CD14-positive monocyte (primary cell): ENCODE measurements around the gene CNOT6. TPM values are rescaled to one million over a fixed set of nuclear protein-coding genes. Genes with fewer than 3 reads are reported as not detected.
"Not testable (repeated sequence)": the region's sequence is repeated elsewhere in the genome, so short reads cannot be mapped to it uniquely, and the experiment has no call there.

Source experiments
- DNase-seq, 3 donors: peaks; one replicate each; pipeline ENCODE4 v3.0.0-alpha.2; 2011 to 2022
- H2AFZ ChIP-seq: 2 replicates; pipeline ENCODE4 v1.6.0; 2012; ENCODE audit warnings: mild to moderate bottlenecking, low read depth, low read length, inconsistent platforms; ENCODE audit not compliant: insufficient read depth, poor library complexity, severe bottlenecking
- H3K27ac ChIP-seq, 2 donors: 1 replicate in 1 of 2; 2 replicates in 1 of 2; pipeline ENCODE4 v1.5.1; 2012 to 2013; ENCODE audit warnings: low read length in 2 of 2, control low read depth in 1 of 2, inconsistent platforms in 1 of 2, low read depth in 1 of 2, mild to moderate bottlenecking in 1 of 2
- H3K27me3 ChIP-seq, 2 donors: one replicate each; pipeline versions ENCODE4 v1.6.0 to v1.6.1; 2011 to 2013; ENCODE audit warnings: low read length in 2 of 2; ENCODE audit not compliant: control insufficient read depth in 2 of 2, insufficient read depth in 2 of 2
- H3K36me3 ChIP-seq, 2 donors: replicated peaks in 1 of 2; 1 replicate in 1 of 2; 2 replicates in 1 of 2; pipeline versions ENCODE4 v1.5.1 to v1.6.1; 2012 to 2013; ENCODE audit warnings: low read length in 2 of 2, control low read depth in 1 of 2, inconsistent platforms in 1 of 2, mild to moderate bottlenecking in 1 of 2; ENCODE audit not compliant: insufficient read depth in 2 of 2, control insufficient read depth in 1 of 2
- H3K4me1 ChIP-seq, 2 donors: 1 replicate in 1 of 2; 2 replicates in 1 of 2; pipeline versions ENCODE4 v1.5.1 to v1.6.1; 2012 to 2013; ENCODE audit warnings: low read length in 2 of 2, control low read depth in 1 of 2, inconsistent platforms in 1 of 2, mild to moderate bottlenecking in 1 of 2, moderate library complexity in 1 of 2; ENCODE audit not compliant: insufficient read depth in 2 of 2, control insufficient read depth in 1 of 2
- H3K4me2 ChIP-seq: replicated peaks from 2 replicates; pipeline ENCODE3; 2012; ENCODE audit warnings: low read length, moderate library complexity, mild to moderate bottlenecking; ENCODE audit not compliant: poor library complexity, severe bottlenecking; ENCODE audit errors: extremely low read depth
- H3K4me3 ChIP-seq, 3 experiments: fragments of 200-600 bp in 1 of 3; sonication (generic) in 1 of 3; replicated peaks in 1 of 3; 1 replicate in 2 of 3; 2 replicates in 1 of 3; pipeline ENCODE4 v1.5.1; 2011 to 2013; ENCODE audit warnings: low read length in 3 of 3, mild to moderate bottlenecking in 3 of 3, control low read depth in 2 of 3, low read depth in 2 of 3, inconsistent platforms in 1 of 3, moderate library complexity in 1 of 3
- H3K79me2 ChIP-seq: 2 replicates; pipeline ENCODE4 v1.6.0; 2012; ENCODE audit warnings: mild to moderate bottlenecking, control low read depth, inconsistent platforms, low read length, moderate library complexity; ENCODE audit not compliant: insufficient read depth
- H3K9ac ChIP-seq: 2 replicates; pipeline ENCODE4 v1.6.0; 2017; ENCODE audit warnings: low read length, mild to moderate bottlenecking; ENCODE audit not compliant: insufficient read depth, poor library complexity, severe bottlenecking
- H3K9me3 ChIP-seq, 2 donors: replicated peaks in 1 of 2; 1 replicate in 1 of 2; 2 replicates in 1 of 2; pipeline versions ENCODE4 v1.5.1 to v1.6.1; 2012 to 2013; ENCODE audit warnings: low read length in 2 of 2, control low read depth in 1 of 2; ENCODE audit not compliant: control insufficient read depth in 1 of 2, insufficient read depth in 1 of 2
- H4K20me1 ChIP-seq: 2 replicates; pipeline ENCODE4 v1.6.0; 2012; ENCODE audit warnings: mild to moderate bottlenecking, low read length, control low read depth, moderate library complexity; ENCODE audit not compliant: insufficient read depth
- H3K27ac Mint-ChIP-seq, 7 donors: one replicate each; pipeline ENCODE4 v1.8.0; 2020; ENCODE audit warnings: mild to moderate bottlenecking in 7 of 7, mixed read lengths in 7 of 7, moderate library complexity in 6 of 7, inconsistent platforms in 2 of 7
- H3K27me3 Mint-ChIP-seq, 3 donors: one replicate each; pipeline ENCODE4 v1.8.0; 2021 to 2022; ENCODE audit warnings: low read depth in 3 of 3, mild to moderate bottlenecking in 3 of 3, mixed read lengths in 3 of 3, moderate library complexity in 3 of 3, inconsistent platforms in 1 of 3
- H3K36me3 Mint-ChIP-seq, 2 donors: one replicate each; pipeline ENCODE4 v1.8.0; 2020; ENCODE audit warnings: mixed read lengths in 2 of 2, inconsistent platforms in 1 of 2, mild to moderate bottlenecking in 1 of 2
- H3K4me1 Mint-ChIP-seq: one replicate; pipeline ENCODE4 v1.8.0; 2020; ENCODE audit warnings: mild to moderate bottlenecking, mixed read lengths
- H3K4me3 Mint-ChIP-seq, 2 donors: one replicate each; pipeline ENCODE4 v1.8.0; 2020; ENCODE audit warnings: mild to moderate bottlenecking in 2 of 2, mixed read lengths in 2 of 2, moderate library complexity in 1 of 2
- H3K9me3 Mint-ChIP-seq, 7 donors: one replicate each; pipeline ENCODE4 v1.8.0; 2020 to 2022; ENCODE audit warnings: mixed read lengths in 7 of 7, mild to moderate bottlenecking in 6 of 7, moderate library complexity in 6 of 7, inconsistent platforms in 2 of 7
- WGBS: methylation state at CpG from one replicate; pipeline ENCODE4 v1.1.5; 2013; ENCODE audit warnings: missing lambda C conversion rate; ENCODE audit not compliant: insufficient coverage; 5-methylcytosine and 5-hydroxymethylcytosine counted together
- intact Hi-C, 2 donors: fragments of 100-400 bp; cut with micrococcal nuclease; formaldehyde crosslinking; loops; one replicate each; pipeline versions ENCODE4 v1.15.0 to v1.15.1; 2023
- polyA plus RNA-seq, 3 donors: library from polyadenylated mRNA; depleted of rRNA in 1 of 3; unstranded in 2 of 3; stranded (reverse) in 1 of 3; fragments of 300-500 nt in 2 of 3; fragments of >200 nt in 1 of 3; fragmentation: Illumina TruSeq in 2 of 3; gene quantifications; 1 replicate in 2 of 3; 2 replicates in 1 of 3; pipeline ENCODE4 v1.2.3, GENCODE V29; 2012 to 2021
- TF ChIP-seq, protein P1 (sequence below): fragments of 200-600 bp; IDR thresholded peaks from one replicate; pipeline ENCODE4 v1.8.0; 2022; ENCODE audit warnings: antibody characterized with exemption, mild to moderate bottlenecking

CNOT6 gene
- polyA plus RNA-seq, 3 donors: 4.8 to 9.5 (median 7.7) TPM

DNA sequence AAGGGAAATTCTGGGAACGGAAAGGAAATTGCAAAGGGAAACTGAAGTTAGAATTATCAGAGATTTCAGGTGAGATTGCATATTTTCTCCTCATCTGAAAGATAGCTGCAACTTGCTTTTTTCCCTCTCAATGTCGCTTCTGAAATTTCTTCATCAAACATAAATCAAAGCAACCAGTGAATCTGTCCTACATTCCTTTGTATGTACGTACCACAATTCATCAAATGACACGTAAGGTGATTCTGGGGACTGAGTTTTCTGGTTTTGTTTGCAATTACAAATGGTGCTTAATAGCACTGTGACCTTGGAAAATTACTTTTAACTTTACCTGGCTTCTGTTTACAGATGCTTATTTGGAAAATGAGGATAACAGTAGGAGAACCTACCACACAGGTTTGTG lies 21.9 kb upstream of the CNOT6 start:
- no peaks in the 10 kb centered on the region for H3K4me1 ChIP-seq
- H3K36me3 ChIP-seq: no peaks in the 10 kb centered on the region
- H3K4me2 ChIP-seq: no peak overlapping the region
- no peaks in the 10 kb centered on the region for H3K9me3 ChIP-seq
- no peaks in the 10 kb centered on the region for H3K4me1 Mint-ChIP-seq
- no peaks in the 10 kb centered on the region for H4K20me1 ChIP-seq
- peaks cover 0 to 2% (median 0%) of the 10 kb centered on the region in 7 donors for H3K9me3 Mint-ChIP-seq
- H3K27me3 ChIP-seq: no peaks in the 10 kb centered on the region
- no peaks in the 10 kb centered on the region for H3K36me3 Mint-ChIP-seq
- TF ChIP-seq, protein P1, sequence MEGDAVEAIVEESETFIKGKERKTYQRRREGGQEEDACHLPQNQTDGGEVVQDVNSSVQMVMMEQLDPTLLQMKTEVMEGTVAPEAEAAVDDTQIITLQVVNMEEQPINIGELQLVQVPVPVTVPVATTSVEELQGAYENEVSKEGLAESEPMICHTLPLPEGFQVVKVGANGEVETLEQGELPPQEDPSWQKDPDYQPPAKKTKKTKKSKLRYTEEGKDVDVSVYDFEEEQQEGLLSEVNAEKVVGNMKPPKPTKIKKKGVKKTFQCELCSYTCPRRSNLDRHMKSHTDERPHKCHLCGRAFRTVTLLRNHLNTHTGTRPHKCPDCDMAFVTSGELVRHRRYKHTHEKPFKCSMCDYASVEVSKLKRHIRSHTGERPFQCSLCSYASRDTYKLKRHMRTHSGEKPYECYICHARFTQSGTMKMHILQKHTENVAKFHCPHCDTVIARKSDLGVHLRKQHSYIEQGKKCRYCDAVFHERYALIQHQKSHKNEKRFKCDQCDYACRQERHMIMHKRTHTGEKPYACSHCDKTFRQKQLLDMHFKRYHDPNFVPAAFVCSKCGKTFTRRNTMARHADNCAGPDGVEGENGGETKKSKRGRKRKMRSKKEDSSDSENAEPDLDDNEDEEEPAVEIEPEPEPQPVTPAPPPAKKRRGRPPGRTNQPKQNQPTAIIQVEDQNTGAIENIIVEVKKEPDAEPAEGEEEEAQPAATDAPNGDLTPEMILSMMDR: no peak
- no peak for DNase-seq
- no peak overlapping the region for H2AFZ ChIP-seq
- no peaks in the 10 kb centered on the region for H3K79me2 ChIP-seq
- no peak overlapping the region for H3K27ac Mint-ChIP-seq
- no peak overlapping the region for H3K4me3 ChIP-seq
- no peak overlapping the region for H3K4me3 Mint-ChIP-seq
- intact Hi-C loops: no loop called here
- peaks cover 2 to 10% (median 4%) of the 10 kb centered on the region in 3 donors for H3K27me3 Mint-ChIP-seq
- no CpG with 5 or more reads among the region's 4 CpGs for WGBS
- H3K27ac ChIP-seq: no peak overlapping the region
- no peak overlapping the region for H3K9ac ChIP-seq

- H2AFZ ChIP-seq, H3K9ac ChIP-seq, H4K20me1 ChIP-seq, H3K9me3 Mint-ChIP-seq, H3K4me1 ChIP-seq, H3K4me1 Mint-ChIP-seq, intact Hi-C loops, H3K4me2 ChIP-seq, H3K36me3 Mint-ChIP-seq, H3K27ac ChIP-seq, H3K36me3 ChIP-seq, H3K9me3 ChIP-seq, H3K4me3 Mint-ChIP-seq, DNase-seq, H3K79me2 ChIP-seq, H3K27me3 ChIP-seq, H3K4me3 ChIP-seq, H3K27ac Mint-ChIP-seq: not testable (repeated sequence)
- 100% methylated on average over 1 of the region's 8 CpGs for WGBS
- peaks cover 2 to 10% (median 6%) of the 10 kb centered on the region in 3 donors for H3K27me3 Mint-ChIP-seq
These were observed 20.8 kb upstream of the CNOT6 start for GRCh38 chr5:180473386-180473785.
